Measurements from ENCODE around the gene RBFOX2.

RBFOX2 gene

GRCh38 chr22:35860837-35861236, 167.8 kb downstream of the RBFOX2 start:
- Histone ChIP-seq H3K9me3 (ENCODE audit: control insufficient read depth, low read length) (no peaks in the 10 kb centered on the region), H3K27ac (no peak overlapping the region), H3K4me1 (peaks cover 6% of the 10 kb centered on the region), H3K4me2 (ENCODE audit: low read length) (no peak overlapping the region), H3K4me3 (ENCODE audit: low read depth, low read length) (no peak overlapping the region), H2AFZ (no peak overlapping the region), H3K27me3 (ENCODE audit: control insufficient read depth, insufficient read depth, low read length) (no peaks in the 10 kb centered on the region), H3K36me3 (ENCODE audit: control insufficient read depth, insufficient read depth, low read length) (no peaks in the 10 kb centered on the region), H3K9ac (no peak overlapping the region), H3K79me2 (peaks cover 23% of the 10 kb centered on the region)
- TF ChIP-seq, protein P1, sequence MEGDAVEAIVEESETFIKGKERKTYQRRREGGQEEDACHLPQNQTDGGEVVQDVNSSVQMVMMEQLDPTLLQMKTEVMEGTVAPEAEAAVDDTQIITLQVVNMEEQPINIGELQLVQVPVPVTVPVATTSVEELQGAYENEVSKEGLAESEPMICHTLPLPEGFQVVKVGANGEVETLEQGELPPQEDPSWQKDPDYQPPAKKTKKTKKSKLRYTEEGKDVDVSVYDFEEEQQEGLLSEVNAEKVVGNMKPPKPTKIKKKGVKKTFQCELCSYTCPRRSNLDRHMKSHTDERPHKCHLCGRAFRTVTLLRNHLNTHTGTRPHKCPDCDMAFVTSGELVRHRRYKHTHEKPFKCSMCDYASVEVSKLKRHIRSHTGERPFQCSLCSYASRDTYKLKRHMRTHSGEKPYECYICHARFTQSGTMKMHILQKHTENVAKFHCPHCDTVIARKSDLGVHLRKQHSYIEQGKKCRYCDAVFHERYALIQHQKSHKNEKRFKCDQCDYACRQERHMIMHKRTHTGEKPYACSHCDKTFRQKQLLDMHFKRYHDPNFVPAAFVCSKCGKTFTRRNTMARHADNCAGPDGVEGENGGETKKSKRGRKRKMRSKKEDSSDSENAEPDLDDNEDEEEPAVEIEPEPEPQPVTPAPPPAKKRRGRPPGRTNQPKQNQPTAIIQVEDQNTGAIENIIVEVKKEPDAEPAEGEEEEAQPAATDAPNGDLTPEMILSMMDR (IDR thresholded peaks at IDR 0.05): no peak

GRCh38 chr22:35860087-35860733, 168.4 kb downstream of the RBFOX2 start:
- TF ChIP-seq, protein P1 (IDR thresholded peaks at IDR 0.05): no peak
- no peak overlapping the region for H3K4me3 ChIP-seq (ENCODE audit: low read depth, low read length)
- H3K4me1 ChIP-seq: peaks cover 6% of the 10 kb centered on the region
- H3K27me3 ChIP-seq (ENCODE audit: control insufficient read depth, insufficient read depth, low read length): no peaks in the 10 kb centered on the region
- no peak overlapping the region for H3K4me2 ChIP-seq (ENCODE audit: low read length)
- H3K27ac ChIP-seq: no peak overlapping the region
- H3K36me3 ChIP-seq (ENCODE audit: control insufficient read depth, insufficient read depth, low read length): no peaks in the 10 kb centered on the region
- no peaks in the 10 kb centered on the region for H3K9me3 ChIP-seq (ENCODE audit: control insufficient read depth, low read length)
- no peak overlapping the region for H2AFZ ChIP-seq
- peaks cover 24% of the 10 kb centered on the region for H3K79me2 ChIP-seq
- no peak overlapping the region for H3K9ac ChIP-seq

DNA sequence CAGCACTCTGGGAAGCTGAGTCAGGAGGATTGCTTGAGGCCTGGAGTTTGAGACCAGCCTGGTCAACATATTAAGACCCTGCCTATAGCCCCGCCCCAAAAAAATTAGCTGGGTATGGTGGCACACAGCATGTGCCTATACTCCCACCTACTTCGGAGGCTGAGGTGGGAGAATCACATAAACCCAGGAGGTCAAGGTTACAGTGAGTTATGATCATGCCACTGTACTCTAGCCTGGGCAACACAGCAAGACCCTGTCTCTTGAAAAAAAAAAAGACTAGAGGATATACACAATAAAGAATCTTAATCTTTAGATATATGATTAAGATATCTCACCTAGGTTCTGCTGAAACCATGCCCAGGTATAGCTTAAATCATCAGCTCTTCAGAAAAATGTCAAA, 174.3 kb downstream of the RBFOX2 start:
- no peaks in the 10 kb centered on the region for H3K9me3 ChIP-seq (ENCODE audit: control insufficient read depth, low read length)
- H3K4me3 ChIP-seq (ENCODE audit: low read depth, low read length): no peak overlapping the region
- no peaks in the 10 kb centered on the region for H3K27me3 ChIP-seq (ENCODE audit: control insufficient read depth, insufficient read depth, low read length)
- no peak overlapping the region for H3K9ac ChIP-seq
- no peak overlapping the region for H3K27ac ChIP-seq
- H3K4me2 ChIP-seq (ENCODE audit: low read length): no peak overlapping the region
- H3K79me2 ChIP-seq: peaks cover 5% of the 10 kb centered on the region
- H2AFZ ChIP-seq: no peak overlapping the region
- H3K36me3 ChIP-seq (ENCODE audit: control insufficient read depth, insufficient read depth, low read length): no peaks in the 10 kb centered on the region
- TF ChIP-seq, protein P1 (IDR thresholded peaks at IDR 0.05): no peak
- H3K4me1 ChIP-seq: no peaks in the 10 kb centered on the region

DNA sequence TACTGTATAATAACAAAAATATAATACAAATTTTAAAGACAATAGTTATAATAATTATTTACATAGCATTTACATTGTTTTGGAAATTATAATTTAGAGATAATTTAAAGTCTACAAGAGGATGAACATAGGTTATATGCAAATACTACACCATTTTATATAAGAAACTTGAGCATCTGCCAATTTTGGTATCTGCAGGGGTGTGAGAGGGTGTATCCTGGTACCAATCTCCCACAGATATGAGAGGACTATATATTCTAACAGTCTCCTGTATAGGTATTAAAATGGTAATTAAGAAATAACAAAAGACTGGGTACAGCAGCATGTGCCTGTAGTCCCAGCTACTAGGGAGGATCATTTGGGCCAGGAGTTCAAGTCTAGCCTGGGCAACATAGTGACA, 176.5 kb downstream of the RBFOX2 start:
- Histone ChIP-seq H3K4me1 (no peaks in the 10 kb centered on the region), H3K4me2 (ENCODE audit: low read length) (no peak overlapping the region), H3K79me2 (peaks cover 3% of the 10 kb centered on the region), H3K27me3 (ENCODE audit: control insufficient read depth, insufficient read depth, low read length) (no peaks in the 10 kb centered on the region), H3K36me3 (ENCODE audit: control insufficient read depth, insufficient read depth, low read length) (no peaks in the 10 kb centered on the region), H3K9me3 (ENCODE audit: control insufficient read depth, low read length) (no peaks in the 10 kb centered on the region), H2AFZ (no peak overlapping the region), H3K27ac (no peak overlapping the region), H3K9ac (no peak overlapping the region), H3K4me3 (ENCODE audit: low read depth, low read length) (no peak overlapping the region)
- TF ChIP-seq, protein P1 (IDR thresholded peaks at IDR 0.05): no peak

GRCh38 chr22:35850831-35851230, 177.8 kb downstream of the RBFOX2 start:
- Histone ChIP-seq H3K9me3 (ENCODE audit: control insufficient read depth, low read length) (no peaks in the 10 kb centered on the region), H2AFZ (no peak overlapping the region), H3K4me3 (ENCODE audit: low read depth, low read length) (no peak overlapping the region), H3K9ac (no peak overlapping the region), H3K36me3 (ENCODE audit: control insufficient read depth, insufficient read depth, low read length) (no peaks in the 10 kb centered on the region), H3K4me1 (no peaks in the 10 kb centered on the region), H3K4me2 (ENCODE audit: low read length) (no peak overlapping the region), H3K27ac (peak overlapping the region; percentile 81), H3K27me3 (ENCODE audit: control insufficient read depth, insufficient read depth, low read length) (no peaks in the 10 kb centered on the region), H3K79me2 (peaks cover 3% of the 10 kb centered on the region)
- TF ChIP-seq, protein P1 (IDR thresholded peaks at IDR 0.05): no peak
